ENCODE data around the gene PIN4.

Gene PIN4

GRCh38 chrX:72181178-72182125 lies at the start of gene PIN4:
PIN4 (plus strand) TSS chrX:72181757; CDS start chrX:72181786, 29 bp downstream.
- Histone ChIP-seq H3K27me3 (no peaks in the 10 kb centered on the region), H3K4me1 (peaks cover 21% of the 10 kb centered on the region), H3K4me2 (peak within 1 kb of the TSS; percentile 77), H3K9me3 (peaks cover 12% of the 10 kb centered on the region; the same call in 1 of the 2 replicates), H3K36me3 (0 out of 2 replicates have a peak, but pooled peaks cover 16% of the 10 kb centered on the region), H3K27ac (peak within 1 kb of the TSS; percentile 89), H3K9ac (peak within 1 kb of the TSS; percentile 88), H3K4me3 (peak within 1 kb of the TSS; percentile 81), H4K20me1 (peaks cover 8% of the 10 kb centered on the region; the same call in 1 of the 2 replicates)
- no peak for TF ChIP-seq Cebpa-rat (IDR thresholded peaks at IDR 0.05)

GRCh38 chrX:72132456-72132855 lies 49.1 kb upstream of the PIN4 start:
- H3K4me2 ChIP-seq, result peak overlapping the region; percentile 73
- H3K4me3 ChIP-seq, result peak overlapping the region; percentile 63; the same call in 1 of the 2 replicates
- H3K9me3 ChIP-seq, result no peaks in the 10 kb centered on the region
- H3K36me3 ChIP-seq, result no peaks in the 10 kb centered on the region
- no peaks in the 10 kb centered on the region for H3K4me1 ChIP-seq
- H3K27me3 ChIP-seq, result peaks cover 90% of the 10 kb centered on the region
- TF ChIP-seq Cebpa-rat (IDR thresholded peaks at IDR 0.05), result no peak
- no peak overlapping the region for H3K9ac ChIP-seq
- H4K20me1 ChIP-seq, result no peaks in the 10 kb centered on the region
- H3K27ac ChIP-seq, result no peak overlapping the region

- Histone ChIP-seq H3K4me2 (no peak overlapping the region), H3K4me3 (no peak overlapping the region), H3K27me3 (peaks cover 91% of the 10 kb centered on the region), H3K36me3 (no peaks in the 10 kb centered on the region), H3K27ac (no peak overlapping the region), H3K4me1 (no peaks in the 10 kb centered on the region), H3K9me3 (no peaks in the 10 kb centered on the region), H4K20me1 (no peaks in the 10 kb centered on the region), H3K9ac (no peak overlapping the region)
- no peak for TF ChIP-seq Cebpa-rat (IDR thresholded peaks at IDR 0.05)
Observed at GRCh38 chrX:72133851-72134546, 47.6 kb upstream of the PIN4 start.

- Histone ChIP-seq H3K36me3 (no peaks in the 10 kb centered on the region), H4K20me1 (no peaks in the 10 kb centered on the region), H3K27me3 (peaks cover 92% of the 10 kb centered on the region), H3K9me3 (no peaks in the 10 kb centered on the region), H3K27ac (no peak overlapping the region), H3K9ac (no peak overlapping the region), H3K4me3 (no peak overlapping the region), H3K4me1 (peaks cover 8% of the 10 kb centered on the region), H3K4me2 (no peak overlapping the region)
- TF ChIP-seq Cebpa-rat (IDR thresholded peaks at IDR 0.05), result no peak
Observed at GRCh38 chrX:72137846-72138495, 43.6 kb upstream of the PIN4 start.

- Histone ChIP-seq H3K36me3 (no peaks in the 10 kb centered on the region), H3K9me3 (no peaks in the 10 kb centered on the region), H3K9ac (no peak overlapping the region), H4K20me1 (no peaks in the 10 kb centered on the region; the same call in 1 of the 2 replicates), H3K27ac (no peak overlapping the region), H3K4me1 (peaks cover 8% of the 10 kb centered on the region), H3K27me3 (peaks cover 83% of the 10 kb centered on the region), H3K4me3 (no peak overlapping the region), H3K4me2 (no peak overlapping the region)
- TF ChIP-seq Cebpa-rat (IDR thresholded peaks at IDR 0.05), result no peak
Observed at GRCh38 chrX:72139538-72139937, 42.0 kb upstream of the PIN4 start.

GRCh38 chrX:72141372-72142004 lies 40.1 kb upstream of the PIN4 start:
- H3K4me2 ChIP-seq, result no peak overlapping the region

GRCh38 chrX:72142094-72142793 lies 39.3 kb upstream of the PIN4 start:
- Histone ChIP-seq H3K4me2 (peak overlapping the region; percentile 15; the same call in 1 of the 2 replicates), H3K9me3 (no peaks in the 10 kb centered on the region), H3K4me3 (no peak overlapping the region), H3K27ac (no peak overlapping the region), H3K9ac (no peak overlapping the region), H3K4me1 (peaks cover 8% of the 10 kb centered on the region), H3K36me3 (no peaks in the 10 kb centered on the region), H3K27me3 (peaks cover 80% of the 10 kb centered on the region), H4K20me1 (no peaks in the 10 kb centered on the region; the same call in 1 of the 2 replicates)
- no peak for TF ChIP-seq Cebpa-rat (IDR thresholded peaks at IDR 0.05)

More at GRCh38 chrX:72141372-72142004, 40.1 kb upstream of the PIN4 start:
- Histone ChIP-seq H3K9ac (no peak overlapping the region), H3K4me1 (peaks cover 8% of the 10 kb centered on the region), H4K20me1 (no peaks in the 10 kb centered on the region; the same call in 1 of the 2 replicates), H3K27me3 (peaks cover 80% of the 10 kb centered on the region), H3K36me3 (no peaks in the 10 kb centered on the region), H3K9me3 (no peaks in the 10 kb centered on the region), H3K27ac (no peak overlapping the region), H3K4me3 (no peak overlapping the region)
- no peak for TF ChIP-seq Cebpa-rat (IDR thresholded peaks at IDR 0.05)

- no peaks in the 10 kb centered on the region for H3K36me3 ChIP-seq
- peaks cover 8% of the 10 kb centered on the region for H3K4me1 ChIP-seq
- H4K20me1 ChIP-seq, result no peaks in the 10 kb centered on the region; the same call in 1 of the 2 replicates
- 0 out of 2 replicates have a peak, but pooled peaks have one; percentile 41 for TF ChIP-seq Cebpa-rat (IDR thresholded peaks at IDR 0.05)
- H3K4me2 ChIP-seq, result peak overlapping the region; percentile 15; the same call in 1 of the 2 replicates
- H3K9ac ChIP-seq, result no peak overlapping the region
- no peaks in the 10 kb centered on the region for H3K9me3 ChIP-seq
- H3K4me3 ChIP-seq, result no peak overlapping the region
- H3K27me3 ChIP-seq, result peaks cover 74% of the 10 kb centered on the region
- H3K27ac ChIP-seq, result no peak overlapping the region
Observed at GRCh38 chrX:72142794-72143608, 38.6 kb upstream of the PIN4 start.
